ENCODE data around the gene SRC. TPM values are rescaled to one million over a fixed set of nuclear protein-coding genes. Genes with fewer than 3 reads are reported as not detected.

The SRC gene
- total and polyA plus RNA-seq, 2 of the 8 experiments (the other 6 are each of a cell fraction or from before 2014, with no cell fraction given), result 27.6 to 28.8 TPM

- TF ChIP-seq CHD7 (IDR thresholded peaks at IDR 0.05; ENCODE audit: insufficient replicate concordance, low read length) (no peak), EZH2 (IDR thresholded peaks at IDR 0.05; ENCODE audit: low read depth, low read length, severe bottlenecking) (no peak), POU5F1 (IDR thresholded peaks at IDR 0.05; ENCODE audit: low read depth, low read length) (no peak), KDM5A (IDR thresholded peaks at IDR 0.05; ENCODE audit: low read length) (no peak), HDAC2 (IDR thresholded peaks at IDR 0.05; ENCODE audit: borderline replicate concordance in 1 of 2, low read depth in 2 of 2, low read length in 2 of 2) (no peak), EP300 (IDR thresholded peaks at IDR 0.05; ENCODE audit: borderline replicate concordance in 1 of 2, low read depth in 2 of 2, low read length in 2 of 2) (no peak)
These were observed 107.3 kb downstream of the SRC start (continued) for GRCh38 chr20:37453288-37453687.

Data from H1 (cell line).